Neuronal stem cell (in vitro differentiated cells): ENCODE measurements around the gene MCCC2.
"Not testable (repeated sequence)": the region's sequence is repeated elsewhere in the genome, so short reads cannot be mapped to it uniquely, and the experiment has no call there.

Experiments used
- DNase-seq: peaks from one replicate; pipeline ENCODE4 v3.0.0-alpha.2; 2013; ENCODE audit warnings: low spot score
- H2AFZ ChIP-seq: one replicate; pipeline ENCODE4 v1.6.1; 2013; ENCODE audit warnings: mild to moderate bottlenecking, low read length, inconsistent platforms
- H2AK5ac ChIP-seq: 2 replicates; pipeline ENCODE4 v1.6.1; 2013; ENCODE audit warnings: low read depth, mild to moderate bottlenecking, inconsistent platforms, low read length, moderate library complexity, mixed read lengths
- H2BK120ac ChIP-seq: 2 replicates; pipeline ENCODE4 v1.6.1; 2013; ENCODE audit warnings: low read depth, mild to moderate bottlenecking, inconsistent platforms, low read length, moderate library complexity, mixed read lengths
- H2BK12ac ChIP-seq: one replicate; pipeline ENCODE4 v1.6.1; 2013; ENCODE audit warnings: low read length, inconsistent platforms
- H2BK15ac ChIP-seq: 2 replicates; pipeline ENCODE4 v1.6.1; 2013; ENCODE audit warnings: mild to moderate bottlenecking, low read length, inconsistent platforms, mixed read lengths
- H2BK5ac ChIP-seq: one replicate; pipeline ENCODE4 v1.6.1; 2013; ENCODE audit warnings: inconsistent platforms, mild to moderate bottlenecking, low read length, moderate library complexity
- H3K14ac ChIP-seq: one replicate; pipeline ENCODE4 v1.6.1; 2013; ENCODE audit warnings: low read length, inconsistent platforms
- H3K18ac ChIP-seq: 2 replicates; pipeline ENCODE4 v1.6.1; 2013; ENCODE audit warnings: low read length, inconsistent platforms
- H3K23ac ChIP-seq: 2 replicates; pipeline ENCODE4 v1.6.1; 2013; ENCODE audit warnings: low read depth, mild to moderate bottlenecking, mixed read lengths, low read length, inconsistent platforms; ENCODE audit not compliant: poor library complexity
- H3K27ac ChIP-seq: replicated peaks from 3 replicates; pipeline ENCODE4 v1.5.1; 2013; ENCODE audit warnings: low read length, inconsistent platforms
- H3K27me3 ChIP-seq, 3 experiments: 2 replicates each; pipeline ENCODE4 v1.6.1; 2013; ENCODE audit warnings: low read length in 3 of 3, mild to moderate bottlenecking in 2 of 3, inconsistent platforms in 1 of 3, low read depth in 1 of 3, mixed read lengths in 1 of 3, moderate library complexity in 1 of 3; ENCODE audit not compliant: control insufficient read depth in 3 of 3, insufficient read depth in 3 of 3
- H3K36me3 ChIP-seq, 2 donors: replicated peaks in 1 of 2; 2 replicates each; pipeline ENCODE4 v1.6.1; 2013; ENCODE audit warnings: low read length in 2 of 2; ENCODE audit not compliant: control insufficient read depth in 2 of 2, insufficient read depth in 2 of 2
- H3K4ac ChIP-seq: 2 replicates; pipeline ENCODE4 v1.6.1; 2013; ENCODE audit warnings: inconsistent platforms, mild to moderate bottlenecking, low read length, moderate library complexity
- H3K4me1 ChIP-seq, 2 donors: 1 replicate in 1 of 2; 2 replicates in 1 of 2; pipeline ENCODE4 v1.6.1; 2013; ENCODE audit warnings: low read length in 2 of 2, low read depth in 1 of 2; ENCODE audit not compliant: control insufficient read depth in 2 of 2, insufficient read depth in 1 of 2
- H3K4me2 ChIP-seq: one replicate; pipeline ENCODE4 v1.6.1; 2013; ENCODE audit warnings: mild to moderate bottlenecking, low read length, inconsistent platforms; ENCODE audit not compliant: insufficient read depth, poor library complexity, severe bottlenecking
- H3K4me3 ChIP-seq, 2 donors: 2 replicates each; pipeline ENCODE4 v1.5.1; 2013; ENCODE audit warnings: low read length in 2 of 2, mild to moderate bottlenecking in 2 of 2, inconsistent platforms in 1 of 2, moderate library complexity in 1 of 2
- H3K79me1 ChIP-seq: one replicate; pipeline ENCODE4 v1.6.1; 2013; ENCODE audit warnings: low read depth, mild to moderate bottlenecking, inconsistent platforms, low read length, moderate library complexity
- H3K9ac ChIP-seq: one replicate; pipeline ENCODE4 v1.6.1; 2013; ENCODE audit warnings: mild to moderate bottlenecking, low read depth, low read length, inconsistent platforms; ENCODE audit not compliant: poor library complexity
- H3K9me3 ChIP-seq, 2 donors: replicated peaks in 1 of 2; 2 replicates each; pipeline versions ENCODE3 to v1.6.1; 2013; ENCODE audit warnings: low read length in 2 of 2, mild to moderate bottlenecking in 2 of 2, inconsistent platforms in 1 of 2, low read depth in 1 of 2, mixed read lengths in 1 of 2, moderate library complexity in 1 of 2; ENCODE audit not compliant: control insufficient read depth in 2 of 2, insufficient read depth in 1 of 2
- H4K8ac ChIP-seq: one replicate; pipeline ENCODE4 v1.6.1; 2013; ENCODE audit warnings: low read depth, mild to moderate bottlenecking, inconsistent platforms, low read length, moderate library complexity
- H4K91ac ChIP-seq: one replicate; pipeline ENCODE4 v1.6.1; 2013; ENCODE audit warnings: low read length, low read depth, mild to moderate bottlenecking, inconsistent platforms; ENCODE audit not compliant: poor library complexity
- WGBS, 2 donors: extraction: QIAGEN DNeasy Blood & Tissue Kit; methylation state at CpG; one replicate each; pipeline ENCODE4 v1.1.7; 2013; ENCODE audit warnings: missing lambda C conversion rate in 2 of 2, mixed read lengths in 1 of 2; ENCODE audit not compliant: insufficient read length in 2 of 2, insufficient replicate concordance in 1 of 2; ENCODE audit errors: extremely low coverage in 2 of 2; 5-methylcytosine and 5-hydroxymethylcytosine counted together

Gene MCCC2

GRCh38 chr5:71597001-71597400 lies 9.9 kb downstream of the MCCC2 start:
- H3K4ac ChIP-seq = no peak overlapping the region
- no peak overlapping the region for H2AFZ ChIP-seq
- no peak overlapping the region for H2BK5ac ChIP-seq
- no peak overlapping the region for H3K18ac ChIP-seq
- peaks cover 11 to 23% of the 10 kb centered on the region in 2 donors for H3K36me3 ChIP-seq
- no CpG with 5 or more reads among the region's 1 CpG for WGBS, 2 donors
- no peak overlapping the region for H3K14ac ChIP-seq
- H3K79me1 ChIP-seq = peaks cover 2% of the 10 kb centered on the region
- no peaks in the 10 kb centered on the region for H3K9me3 ChIP-seq
- no peaks in the 10 kb centered on the region for H3K27me3 ChIP-seq
- H2AK5ac ChIP-seq = no peak overlapping the region
- H3K23ac ChIP-seq = no peak overlapping the region
- H2BK15ac ChIP-seq = no peak overlapping the region
- no peak overlapping the region for H3K9ac ChIP-seq
- H2BK120ac ChIP-seq = no peak overlapping the region
- H3K4me3 ChIP-seq = no peak overlapping the region
- DNase-seq = no peak
- H4K91ac ChIP-seq = no peak overlapping the region
- no peaks in the 10 kb centered on the region for H3K4me1 ChIP-seq
- no peak overlapping the region for H3K4me2 ChIP-seq
- no peak overlapping the region for H2BK12ac ChIP-seq
- no peak overlapping the region for H3K27ac ChIP-seq
- no peak overlapping the region for H4K8ac ChIP-seq

GRCh38 chr5:71600783-71601182 lies 13.6 kb downstream of the MCCC2 start:
- H3K36me3 ChIP-seq = peaks cover 14 to 31% of the 10 kb centered on the region in 2 donors
- no peak overlapping the region for H2BK15ac ChIP-seq
- H3K4me2 ChIP-seq = no peak overlapping the region
- H3K4ac ChIP-seq = no peak overlapping the region
- H3K4me3 ChIP-seq = no peak overlapping the region
- H2BK5ac ChIP-seq = no peak overlapping the region
- H4K8ac ChIP-seq = no peak overlapping the region
- peak overlapping the region; percentile 70 for H2AFZ ChIP-seq
- no peaks in the 10 kb centered on the region for H3K79me1 ChIP-seq
- WGBS, 2 donors = no CpG with 5 or more reads among the region's 1 CpG
- no peak overlapping the region for H4K91ac ChIP-seq
- no peaks in the 10 kb centered on the region for H3K4me1 ChIP-seq
- no peak overlapping the region for H3K9ac ChIP-seq
- no peak overlapping the region for H3K18ac ChIP-seq
- H3K27ac ChIP-seq = no peak overlapping the region
- H3K27me3 ChIP-seq = no peaks in the 10 kb centered on the region
- H2AK5ac ChIP-seq = no peak overlapping the region
- H2BK12ac ChIP-seq = no peak overlapping the region
- H3K9me3 ChIP-seq = no peaks in the 10 kb centered on the region
- DNase-seq = no peak
- no peak overlapping the region for H3K23ac ChIP-seq
- no peak overlapping the region for H2BK120ac ChIP-seq
- H3K14ac ChIP-seq = no peak overlapping the region

GRCh38 chr5:71601222-71602026 lies 14.3 kb downstream of the MCCC2 start:
- Histone ChIP-seq H3K9ac (no peak overlapping the region), H4K8ac (no peak overlapping the region), H3K4me1 (no peaks in the 10 kb centered on the region), H2BK5ac (no peak overlapping the region), H3K27me3 (no peaks in the 10 kb centered on the region), H3K4me2 (no peak overlapping the region), H3K4me3 (no peak overlapping the region), H3K14ac (no peak overlapping the region), H3K36me3 (peaks cover 14 to 28% of the 10 kb centered on the region in 2 donors), H2BK12ac (no peak overlapping the region), H3K4ac (no peak overlapping the region), H3K18ac (no peak overlapping the region), H2AFZ (peak overlapping the region; percentile 70), H2BK120ac (no peak overlapping the region), H4K91ac (no peak overlapping the region), H3K23ac (no peak overlapping the region), H3K9me3 (no peaks in the 10 kb centered on the region), H2AK5ac (no peak overlapping the region), H2BK15ac (no peak overlapping the region), H3K79me1 (no peaks in the 10 kb centered on the region), H3K27ac (no peak overlapping the region)
- DNase-seq = no peak
- no CpG with 5 or more reads among the region's 6 CpGs for WGBS, 2 donors

- H3K9me3 ChIP-seq, H3K4ac ChIP-seq, H3K27me3 ChIP-seq, H2BK120ac ChIP-seq, H3K4me2 ChIP-seq, H3K36me3 ChIP-seq, H3K4me3 ChIP-seq, DNase-seq, H2BK12ac ChIP-seq, H3K14ac ChIP-seq, H4K8ac ChIP-seq, H3K79me1 ChIP-seq, H2BK15ac ChIP-seq, H3K18ac ChIP-seq, H4K91ac ChIP-seq, H2AK5ac ChIP-seq, H2AFZ ChIP-seq, H3K27ac ChIP-seq, H3K23ac ChIP-seq, H3K9ac ChIP-seq, H3K4me1 ChIP-seq, H2BK5ac ChIP-seq: not testable (repeated sequence)
- no CpG with 5 or more reads among the region's 16 CpGs for WGBS, 2 donors
These were observed 22.8 kb downstream of the MCCC2 start for GRCh38 chr5:71609916-71610315.
